Activated T-cell treated with anti-CD3 and anti-CD28 coated beads for 24 hours (primary cell): Measurements from ENCODE around the gene NTM.

Source experiments
- DNase-seq: peaks from one replicate; pipeline ENCODE4 v3.0.0-alpha.2; 2020; ENCODE audit warnings: low read depth

The NTM gene

DNA sequence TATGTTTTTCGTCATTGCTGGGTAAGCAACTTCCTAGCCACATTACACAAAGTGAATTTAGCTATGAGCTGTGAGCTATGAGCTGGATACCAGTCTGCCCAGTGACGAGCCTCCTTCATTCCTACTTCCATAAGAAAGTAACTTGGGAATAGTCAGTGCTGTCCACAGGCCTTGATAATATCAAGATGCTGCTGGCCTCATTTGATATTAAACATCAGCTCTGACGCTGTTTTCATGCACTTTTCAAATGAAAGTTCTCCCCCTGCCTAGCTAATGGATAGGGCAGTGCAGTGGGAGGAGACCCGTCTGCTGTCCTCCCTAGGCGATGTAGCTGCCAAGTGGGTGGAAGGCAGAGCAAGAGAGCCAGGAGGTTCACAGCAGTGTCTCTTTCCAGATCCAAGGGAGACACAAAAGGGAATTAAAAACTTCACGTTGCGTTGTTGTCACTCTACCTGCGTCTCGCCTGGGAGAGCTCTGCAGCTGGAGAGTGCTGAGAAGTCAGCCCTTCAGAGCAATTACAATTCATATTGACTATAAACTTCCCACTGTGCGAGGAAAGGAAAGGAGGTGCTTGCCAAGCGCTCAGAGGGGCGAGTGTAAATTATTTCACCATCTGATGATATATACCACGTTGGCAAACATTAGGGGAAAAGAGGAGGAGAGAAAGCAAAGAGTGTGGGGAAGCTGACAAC, 861.4 kb downstream of the NTM start:
- DNase-seq: no peak

- DNase-seq: no peak
These were observed 864.5 kb downstream of the NTM start for GRCh38 chr11:132234878-132235277.

DNA sequence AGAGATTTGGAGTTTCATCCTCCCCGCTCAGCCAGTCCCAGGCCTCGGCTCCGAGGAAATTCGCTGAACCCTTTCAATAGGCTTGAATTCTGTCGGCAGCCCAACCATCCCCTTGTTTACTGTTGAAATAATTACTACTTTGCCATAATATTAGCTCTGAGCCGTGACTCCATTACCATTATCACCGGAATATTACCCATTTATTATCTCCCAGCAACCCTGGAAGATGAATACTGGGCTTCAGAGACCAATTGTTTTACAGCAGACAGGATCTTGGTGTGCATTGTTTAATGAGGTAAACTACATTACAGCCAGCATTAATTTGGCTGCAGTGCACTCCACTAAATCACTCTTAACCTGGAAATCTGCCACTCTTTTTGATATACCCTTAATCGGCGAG, 867.4 kb downstream of the NTM start:
- DNase-seq: no peak

GRCh38 chr11:132238331-132238866, 868.0 kb downstream of the NTM start:
- no peak for DNase-seq

DNA sequence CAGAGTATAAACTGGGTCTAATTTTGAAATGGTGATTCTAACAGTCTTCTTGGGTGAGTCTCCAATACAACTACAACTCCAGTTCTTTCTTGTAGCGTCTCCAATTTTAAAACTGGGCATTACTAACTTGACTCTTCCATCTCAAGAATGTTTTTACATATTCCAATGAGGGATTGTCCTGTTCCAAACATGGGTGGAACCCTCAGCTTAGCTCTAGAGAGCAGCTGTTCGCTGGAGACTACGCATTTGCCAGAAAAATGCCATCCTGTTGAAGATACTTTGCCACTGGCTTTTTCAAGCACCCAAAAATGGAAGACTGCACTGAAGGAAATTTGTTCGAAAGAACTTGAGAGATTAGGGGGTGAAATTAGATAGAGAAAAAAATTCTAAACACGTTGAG, 870.0 kb downstream of the NTM start:
- no peak for DNase-seq

DNA sequence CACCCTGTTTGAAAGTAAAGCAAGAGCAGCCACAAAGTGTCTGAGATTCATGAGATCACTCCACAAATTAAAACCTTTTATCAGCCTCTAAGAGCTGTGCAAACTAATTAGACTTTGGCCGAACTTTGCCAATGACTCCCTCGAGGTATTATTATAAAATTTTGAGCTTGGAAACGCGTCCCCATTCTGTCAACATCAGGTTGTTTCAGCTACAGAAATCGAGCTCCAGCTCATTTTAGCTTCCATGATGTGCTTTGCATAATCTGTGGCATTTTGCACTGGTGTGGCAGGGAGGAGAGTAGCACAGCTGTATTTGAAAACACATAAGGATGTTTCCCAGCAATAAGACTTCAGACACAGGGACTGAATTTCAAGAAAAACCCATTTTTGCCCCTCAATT, 872.2 kb downstream of the NTM start:
- no peak for DNase-seq

GRCh38 chr11:132244846-132245245, 874.4 kb downstream of the NTM start:
- no peak for DNase-seq

GRCh38 chr11:132245403-132246385, 875.3 kb downstream of the NTM start:
- DNase-seq: no peak

DNA sequence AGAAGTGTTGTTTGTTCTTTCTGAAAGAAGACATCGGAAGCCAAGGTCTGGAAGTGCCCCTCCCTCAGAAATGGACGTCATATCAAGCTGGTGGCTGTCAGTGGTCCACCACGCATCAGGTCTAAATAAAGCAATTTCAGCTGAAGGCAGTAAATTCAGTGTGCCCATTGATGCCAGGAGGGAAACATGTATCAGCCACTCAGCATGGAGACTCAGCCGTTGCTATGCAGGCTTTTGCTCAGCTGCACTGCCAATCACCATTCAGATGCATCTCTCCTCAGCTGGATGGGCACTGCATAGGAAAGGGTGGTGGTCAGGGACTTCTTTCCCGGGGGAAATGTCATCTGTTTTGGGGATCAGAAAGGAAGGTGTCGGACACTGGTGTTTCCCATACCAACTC, 878.2 kb downstream of the NTM start:
- DNase-seq: no peak

GRCh38 chr11:132249256-132249655, 878.8 kb downstream of the NTM start:
- no peak for DNase-seq

GRCh38 chr11:132251061-132251460, 880.6 kb downstream of the NTM start:
- no peak for DNase-seq

DNA sequence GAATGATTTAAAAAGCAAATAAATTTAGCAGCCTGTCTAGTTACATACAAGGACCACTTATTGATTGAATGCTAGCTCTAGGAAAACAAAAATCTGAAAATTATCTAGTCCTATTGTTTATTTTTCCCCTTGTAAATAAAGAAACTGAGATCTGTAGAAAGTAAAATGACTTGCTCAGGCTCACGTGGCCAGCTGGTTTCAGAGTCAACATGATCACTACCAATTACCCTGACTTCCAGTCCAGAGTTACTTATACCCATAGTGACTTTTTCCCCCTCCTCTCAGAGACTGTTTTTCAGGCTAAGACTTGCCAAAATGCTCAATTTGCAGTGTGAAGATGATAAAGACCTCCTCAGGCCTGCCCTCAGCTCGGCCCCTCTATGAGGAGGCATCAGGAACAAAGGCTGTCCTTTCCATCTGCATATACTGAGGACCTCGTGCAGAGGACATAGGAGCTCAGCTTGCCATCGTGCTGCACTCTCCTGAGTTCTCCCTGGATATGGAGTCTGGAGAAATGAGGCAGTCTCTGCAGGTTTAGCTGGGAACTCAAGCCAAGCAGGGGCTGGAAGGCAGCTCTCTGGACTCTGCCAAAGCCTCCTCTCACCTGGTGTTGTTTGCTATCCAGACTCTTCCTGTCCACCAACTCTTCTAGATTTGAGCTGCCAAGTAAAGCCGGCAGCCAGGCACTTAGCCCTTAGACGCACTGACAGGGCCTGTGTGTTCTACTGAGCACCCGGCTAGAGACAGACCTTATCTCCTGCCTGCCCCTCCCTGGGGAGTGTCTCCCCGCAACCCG, 883.3 kb downstream of the NTM start:
- DNase-seq: no peak

- DNase-seq: no peak
These were observed 884.5 kb downstream of the NTM start for GRCh38 chr11:132254906-132255305.

DNA sequence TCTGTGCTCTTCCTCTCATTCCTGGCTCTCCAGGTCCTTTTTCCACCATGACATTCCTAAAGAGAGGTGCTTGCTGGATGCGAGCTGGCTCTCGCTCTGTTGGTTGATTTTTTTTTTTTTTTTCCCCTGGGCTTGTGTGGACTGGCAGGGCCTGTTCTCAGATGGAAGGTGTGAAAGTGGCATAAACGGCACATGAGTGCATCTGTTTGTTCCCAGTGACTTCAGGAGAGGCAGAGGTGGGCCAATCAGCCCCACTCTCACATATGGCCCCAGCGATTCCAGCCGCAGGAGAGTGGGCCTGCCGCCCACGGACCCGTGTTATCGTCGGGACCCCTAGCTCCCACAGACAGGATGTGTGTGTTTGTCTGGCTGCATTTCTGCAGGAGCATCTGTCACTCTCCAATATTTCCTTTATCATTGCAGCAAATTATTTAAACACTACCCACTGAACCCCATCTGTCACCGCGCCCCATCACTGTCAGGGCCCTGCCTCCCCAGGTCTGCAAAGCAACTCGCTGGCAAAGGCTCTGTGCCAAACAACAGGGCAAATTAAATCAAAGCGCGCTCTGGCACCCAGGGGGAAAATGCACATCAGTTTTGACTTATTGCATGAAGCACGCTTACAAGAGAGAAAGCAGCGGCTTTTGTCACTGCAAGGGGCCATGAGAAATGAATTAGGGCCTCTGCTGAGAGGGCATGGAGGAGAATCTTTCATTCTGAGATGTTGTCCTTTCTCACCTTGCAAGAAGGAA, 886.3 kb downstream of the NTM start:
- no peak for DNase-seq

- DNase-seq: no peak
These were observed 887.5 kb downstream of the NTM start for GRCh38 chr11:132257871-132258270.

DNA sequence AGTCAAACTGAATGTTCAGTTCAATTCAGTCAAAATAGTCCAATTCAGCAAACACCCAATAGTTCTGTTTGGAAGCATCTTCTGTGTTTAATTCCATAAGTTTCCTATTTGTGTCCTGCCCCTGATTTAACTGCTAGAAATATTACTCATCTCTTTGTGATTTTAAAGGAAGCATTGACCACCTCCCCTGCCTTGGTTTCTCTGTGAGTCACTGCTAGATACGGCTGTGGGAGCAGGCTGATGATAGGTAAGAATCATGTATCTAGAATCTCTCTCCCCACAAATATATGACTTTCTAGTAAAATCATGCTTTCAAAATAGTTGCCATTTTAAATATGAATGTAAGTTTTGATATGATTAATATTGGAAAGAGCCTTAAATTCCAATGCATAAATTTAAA, 888.5 kb downstream of the NTM start:
- DNase-seq: no peak

GRCh38 chr11:132260636-132261035, 890.2 kb downstream of the NTM start:
- no peak for DNase-seq

GRCh38 chr11:132263241-132263640, 892.8 kb downstream of the NTM start:
- no peak for DNase-seq

- DNase-seq: no peak
These were observed 893.5 kb downstream of the NTM start for GRCh38 chr11:132263875-132264274.

DNA sequence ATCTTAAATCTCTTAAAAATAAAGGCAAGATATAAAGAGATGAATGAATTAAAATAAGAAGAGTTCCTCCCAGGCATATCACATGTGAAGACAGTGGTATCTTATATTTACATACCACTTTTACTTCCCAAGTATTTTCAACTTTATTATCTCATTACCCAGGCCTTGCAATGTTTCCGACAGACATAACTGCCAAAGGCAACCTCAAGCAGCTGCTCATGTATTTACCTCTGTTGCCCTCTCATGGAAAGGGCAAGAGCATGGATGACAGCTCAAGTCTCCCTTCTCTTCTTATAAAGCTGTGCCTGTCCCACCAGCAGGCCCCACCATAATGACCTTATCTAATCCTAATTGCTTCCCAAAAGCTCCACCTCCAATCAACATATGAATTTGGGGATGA, 894.2 kb downstream of the NTM start:
- no peak for DNase-seq

GRCh38 chr11:132278801-132279574, 908.6 kb downstream of the NTM start:
- DNase-seq: no peak
